Left ventricle myocardium superior (tissue), 1 donor: ENCODE measurements around the gene EXT2. TPM values are rescaled to one million over a fixed set of nuclear protein-coding genes. Genes with fewer than 3 reads are reported as not detected.

Source experiments
- ATAC-seq: fragments of 200-7000 bp; cut with Tn5 transposase; one replicate; pipeline ENCODE4 v1.9.1; 2020; ENCODE audit warnings: mild to moderate bottlenecking, moderate library complexity
- DNase-seq: peaks from one replicate; pipeline ENCODE4 v3.0.0-alpha.2; 2020
- intact Hi-C: fragments of 100-400 bp; cut with micrococcal nuclease; formaldehyde crosslinking; loops from one replicate; pipeline ENCODE4 v1.11.0; 2022
- long read RNA-seq: library from polyadenylated mRNA; unstranded; transcript quantifications from one replicate; pipeline ENCODE4 v2.0.0, GENCODE V29; 2021
- total RNA-seq: library from RNA; stranded (reverse); fragmentation: NEBNext Ultra II Directional; extraction: Animal tissue kit (Norgen Biotek cat#: 25700); gene quantifications from one replicate; pipeline ENCODE4 v1.2.1, GENCODE V29; 2021
- donor health status: DM: no; HTN: yes; CAD: no; lungs with severe emphysema.

The EXT2 gene
- 27.2 TPM for total RNA-seq
- long read RNA-seq, transcript EXT2-210 (14 exons, 3,136 nt) = major isoform, 45 of 63 reads
- long read RNA-seq, partial matches to known transcripts = 8 of 63 reads
- long read RNA-seq, other reads (novel, unspliced or antisense) = 9 of 63 reads

- ATAC-seq (peak; percentile 98), DNase-seq (peak; percentile 94)
- intact Hi-C loops = loop anchor here (10.0 kb wide), 1 partner anchor 439 kb away; no protein-coding TSS in a partner anchor
Measured at GRCh38 chr11:44095506-44096359, at the start of gene EXT2. TSS of gene EXT2 (plus strand) at chr11:44095678. CDS start at chr11:44107713, 12,035 bp downstream.

GRCh38 chr11:44046182-44046581 is 49.3 kb upstream of the EXT2 start:
- no peak for ATAC-seq
- no peak for DNase-seq
- intact Hi-C loops = no loop called here

- ATAC-seq (no peak), DNase-seq (no peak)
- intact Hi-C loops = no loop called here
Measured at GRCh38 chr11:44047298-44047697, 48.2 kb upstream of the EXT2 start.

GRCh38 chr11:44047931-44048431 is 47.5 kb upstream of the EXT2 start, which contains the start of gene ACCSL:
TSS of gene ACCSL (plus strand) at chr11:44047981. CDS start at chr11:44048037, 56 bp downstream.
- no peak for DNase-seq
- peak; percentile 33 for ATAC-seq
- intact Hi-C loops = no loop called here

GRCh38 chr11:44049832-44050231 is 45.6 kb upstream of the EXT2 start:
- intact Hi-C loops = no loop called here
- no peak for DNase-seq
- ATAC-seq = no peak

GRCh38 chr11:44051171-44051570 is 44.3 kb upstream of the EXT2 start:
- intact Hi-C loops = no loop called here
- DNase-seq = no peak
- ATAC-seq = no peak

GRCh38 chr11:44057340-44057739 is 38.1 kb upstream of the EXT2 start:
- no peak for DNase-seq
- intact Hi-C loops = no loop called here
- no peak for ATAC-seq

GRCh38 chr11:44058275-44058674 is 37.2 kb upstream of the EXT2 start:
- intact Hi-C loops = no loop called here
- DNase-seq (no peak), ATAC-seq (no peak)

GRCh38 chr11:44065161-44065661 is 30.3 kb upstream of the EXT2 start:
- no peak for ATAC-seq
- intact Hi-C loops = no loop called here
- DNase-seq = no peak

- intact Hi-C loops = no loop called here
- DNase-seq = peak; percentile 99
- peak; percentile 97 for ATAC-seq
Measured at GRCh38 chr11:44065841-44066731, 29.4 kb upstream of the EXT2 start, which contains the start of gene ACCS. TSS of gene ACCS (plus strand) at chr11:44066270. CDS start at chr11:44067628, 1,358 bp downstream.

- ATAC-seq (no peak), DNase-seq (no peak)
- intact Hi-C loops = no loop called here
Measured at GRCh38 chr11:44066732-44067141, 28.7 kb upstream of the EXT2 start.

- no peak for DNase-seq
- intact Hi-C loops = no loop called here
- ATAC-seq = no peak
Measured at GRCh38 chr11:44067266-44067665, 28.2 kb upstream of the EXT2 start.

- DNase-seq = no peak
Measured at GRCh38 chr11:44068180-44068579, 27.3 kb upstream of the EXT2 start.

GRCh38 chr11:44071157-44071556 is 24.3 kb upstream of the EXT2 start:
- intact Hi-C loops = no loop called here
- no peak for DNase-seq
- ATAC-seq = no peak

More at GRCh38 chr11:44068180-44068579, 27.3 kb upstream of the EXT2 start:
- ATAC-seq = no peak
- intact Hi-C loops = no loop called here

GRCh38 chr11:44072757-44073658 is 22.5 kb upstream of the EXT2 start:
- intact Hi-C loops = no loop called here
- no peak for DNase-seq
- ATAC-seq = no peak

- DNase-seq = no peak
- intact Hi-C loops = no loop called here
- ATAC-seq = no peak
Measured at GRCh38 chr11:44078794-44079193, 16.7 kb upstream of the EXT2 start.

GRCh38 chr11:44079376-44079775 is 16.1 kb upstream of the EXT2 start:
- intact Hi-C loops = no loop called here
- DNase-seq (no peak), ATAC-seq (no peak)

GRCh38 chr11:44080951-44081350 is 14.5 kb upstream of the EXT2 start:
- no peak for DNase-seq
- intact Hi-C loops = no loop called here
- no peak for ATAC-seq
